NK-92 treated with Interleukin-12 subunit alpha and Interleukin-12 subunit beta, amount 100 ng/mL, for 24 hours (cell line): ENCODE measurements around the gene CHFR.
"Not testable (repeated sequence)": the region's sequence is repeated elsewhere in the genome, so short reads cannot be mapped to it uniquely, and the experiment has no call there.

Source experiments
- DNase-seq: peaks from one replicate; lab custom pipeline; 2025; lab: John Stamatoyannopoulos, UW

Gene CHFR

DNA sequence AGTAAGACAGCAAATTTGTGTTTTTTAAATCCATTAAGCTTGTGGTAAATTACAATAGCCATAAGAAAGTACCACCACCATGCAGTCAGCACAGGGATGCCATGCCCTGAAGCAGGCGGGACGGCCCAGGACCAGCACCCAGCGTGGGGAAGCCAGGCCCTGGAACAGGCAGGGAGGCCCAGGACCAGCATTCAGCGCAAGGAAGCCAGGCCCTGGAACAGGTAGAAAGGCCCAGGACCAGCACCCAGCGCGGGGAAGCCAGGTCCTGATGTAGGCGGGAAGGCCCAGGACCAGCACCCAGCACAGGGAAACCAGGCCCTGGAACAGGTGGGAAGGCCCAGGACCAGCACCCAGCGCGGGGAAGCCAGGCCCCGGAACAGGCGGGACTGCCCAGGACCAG, 13.2 kb downstream of the CHFR start:
- no peak for DNase-seq

GRCh38 chr12:132873724-132874123, 13.7 kb downstream of the CHFR start:
- no peak for DNase-seq

DNA sequence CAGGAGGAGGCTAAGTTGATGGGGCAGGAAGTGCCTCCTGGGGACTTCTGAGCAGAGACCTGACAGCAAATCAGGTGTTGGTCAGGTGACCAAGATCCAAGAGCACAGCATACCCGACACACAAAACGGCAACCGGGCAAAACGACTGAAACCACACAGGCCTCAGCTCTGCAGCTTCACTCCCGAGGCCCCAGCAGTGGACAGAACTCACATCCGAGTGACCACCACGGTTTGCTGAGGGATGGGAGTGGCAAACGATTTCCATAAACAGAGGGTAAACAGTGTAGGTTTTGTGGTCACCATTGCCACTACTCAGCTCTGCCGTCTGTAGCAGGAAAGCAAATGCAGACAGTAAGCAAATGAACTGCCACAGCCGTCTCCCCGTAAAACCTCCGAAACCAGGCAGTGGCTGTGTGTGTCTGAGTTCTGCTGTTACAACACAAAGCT, 14.4 kb downstream of the CHFR start:
- no peak for DNase-seq

DNA sequence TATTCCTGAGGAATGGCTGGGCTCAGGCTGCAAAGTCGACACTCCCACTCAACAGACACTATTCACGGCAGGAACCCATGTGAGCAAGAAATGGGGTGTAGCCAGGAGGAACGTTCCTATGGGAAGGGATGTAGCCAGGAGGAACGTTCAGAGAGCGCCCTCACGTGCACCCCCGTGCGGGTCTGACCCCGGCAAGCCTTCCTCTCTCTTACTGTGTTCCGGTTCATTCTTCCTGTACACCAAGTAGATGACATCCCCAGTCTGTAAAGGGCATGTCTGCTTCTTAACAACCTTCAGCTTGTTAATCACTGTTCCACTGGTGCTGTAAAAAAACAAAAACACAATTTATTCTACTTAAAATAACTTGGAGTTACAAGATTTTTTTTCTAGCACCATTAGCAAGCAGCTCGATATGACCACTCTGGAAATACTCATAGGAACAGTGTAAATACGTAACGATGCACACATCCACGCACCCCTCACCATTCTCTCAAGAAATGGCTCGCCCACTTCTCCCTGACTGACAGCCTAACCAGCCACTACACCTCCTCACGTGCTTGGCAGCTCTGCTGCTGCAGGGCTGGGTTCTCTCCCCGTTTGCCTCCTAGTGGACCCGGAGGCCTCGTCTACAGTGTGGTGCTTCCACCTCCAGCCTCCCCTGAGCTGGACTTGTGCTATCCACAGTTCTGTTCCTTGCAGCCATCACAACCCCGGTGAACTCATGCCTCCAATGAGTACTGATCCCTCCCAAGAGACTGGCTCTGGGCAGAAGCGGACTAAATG, 15.1 kb downstream of the CHFR start:
- no peak for DNase-seq

DNA sequence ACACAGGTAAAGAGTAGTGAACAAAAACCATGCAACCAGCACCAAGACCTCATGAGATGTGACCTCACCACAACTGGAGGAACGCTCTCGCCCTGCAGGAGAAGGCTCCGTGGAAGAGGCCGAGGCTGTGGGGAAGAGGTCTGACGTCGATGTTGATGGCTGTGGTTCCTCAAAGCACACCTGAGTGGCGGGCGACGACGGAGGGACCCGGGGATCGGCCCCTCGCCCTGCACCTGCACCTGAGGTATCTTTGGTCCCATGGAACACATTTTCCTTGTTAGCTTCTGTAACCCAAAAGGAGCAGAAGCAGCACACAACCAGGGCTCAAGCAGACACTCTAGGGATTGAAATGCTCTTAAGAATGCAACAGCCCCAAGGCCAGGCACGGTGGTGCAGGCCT, 17.9 kb downstream of the CHFR start:
- no peak for DNase-seq

GRCh38 chr12:132866251-132866828, 21.1 kb downstream of the CHFR start:
- DNase-seq, result no peak

DNA sequence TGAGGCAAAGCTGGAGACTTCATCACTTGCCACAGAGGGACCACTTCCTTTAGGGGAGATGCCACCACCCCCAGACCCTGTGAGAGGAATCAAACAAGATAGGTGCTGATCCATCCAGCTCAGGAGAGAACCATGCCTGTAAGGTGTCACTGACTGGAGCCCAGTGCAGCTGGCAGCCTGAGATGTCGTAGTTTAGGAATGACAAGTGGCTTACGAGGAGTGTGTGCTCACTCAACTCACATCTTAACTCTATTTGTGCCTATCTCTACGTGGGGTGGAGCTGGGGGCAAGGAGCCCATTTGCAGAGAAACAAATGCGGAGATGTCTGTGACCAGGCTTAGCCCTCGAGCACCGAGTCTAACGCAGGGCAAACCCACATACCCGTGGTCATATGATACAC, 25.8 kb downstream of the CHFR start:
- no peak for DNase-seq

- no peak for DNase-seq
These were observed 28.6 kb downstream of the CHFR start for GRCh38 chr12:132858718-132859266.

- not testable (repeated sequence) for DNase-seq
These were observed 30.4 kb downstream of the CHFR start for GRCh38 chr12:132857019-132857418.

GRCh38 chr12:132856581-132856980, 30.8 kb downstream of the CHFR start:
- no peak for DNase-seq

DNA sequence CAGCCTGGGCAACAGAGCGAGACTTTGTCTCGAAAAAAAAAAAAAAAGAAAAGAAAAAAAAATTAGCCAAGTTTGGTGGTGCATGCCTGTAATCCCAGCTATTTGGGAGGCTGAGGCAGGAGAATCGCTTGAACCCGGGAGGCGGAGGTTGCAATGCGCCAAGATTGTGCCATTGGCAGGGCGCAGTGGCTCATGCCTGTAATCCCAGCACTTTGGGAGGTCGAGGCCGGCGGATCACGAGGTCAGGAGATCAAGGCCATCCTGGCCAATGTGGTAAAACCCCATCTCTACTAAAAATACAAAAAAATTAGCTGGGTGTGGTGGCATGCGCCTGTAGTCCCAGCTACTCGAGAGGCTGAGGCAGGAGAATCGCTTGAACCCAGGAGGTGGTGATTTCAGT, 32.2 kb downstream of the CHFR start:
- DNase-seq, result not testable (repeated sequence)

GRCh38 chr12:132853285-132854092, 33.9 kb downstream of the CHFR start:
- no peak for DNase-seq

DNA sequence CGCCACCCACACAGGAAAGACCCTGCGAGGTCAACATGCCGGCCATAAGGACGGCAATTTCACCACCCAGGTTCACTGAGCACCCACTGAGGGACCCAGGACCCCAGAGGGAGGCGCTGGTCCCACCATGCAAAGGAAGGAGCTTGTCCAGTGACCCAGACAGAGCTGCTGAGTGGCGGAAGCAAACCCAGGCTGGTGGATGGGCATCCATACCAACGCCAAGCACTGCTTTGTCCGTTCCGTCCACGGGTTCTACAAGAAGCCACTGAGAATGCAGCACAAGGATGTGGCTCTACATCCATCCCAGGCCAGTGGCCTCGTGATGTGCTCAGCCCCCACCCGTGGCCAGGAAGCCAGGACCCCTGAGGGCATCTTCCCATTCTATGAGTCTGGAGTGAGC, 34.9 kb downstream of the CHFR start:
- no peak for DNase-seq

DNA sequence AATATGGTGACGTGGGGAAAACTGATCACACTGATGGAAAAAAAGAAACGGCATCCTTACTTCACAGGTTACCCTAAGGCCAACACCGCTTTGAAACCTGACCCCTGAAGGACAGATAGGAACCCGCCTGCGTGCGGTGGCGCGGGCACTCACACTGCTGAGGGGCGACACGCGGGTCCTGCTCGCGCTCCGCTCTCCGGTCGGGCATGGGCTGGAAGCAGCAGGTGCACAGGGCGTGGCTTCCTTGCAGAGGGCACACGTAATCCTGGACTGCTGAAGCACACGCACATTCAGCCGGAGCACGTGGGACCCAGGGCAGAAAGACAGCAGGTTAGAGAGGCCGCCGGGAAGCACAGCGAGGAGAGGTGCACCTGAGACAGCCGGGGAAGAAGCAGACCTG, 35.9 kb downstream of the CHFR start:
- DNase-seq, result no peak

DNA sequence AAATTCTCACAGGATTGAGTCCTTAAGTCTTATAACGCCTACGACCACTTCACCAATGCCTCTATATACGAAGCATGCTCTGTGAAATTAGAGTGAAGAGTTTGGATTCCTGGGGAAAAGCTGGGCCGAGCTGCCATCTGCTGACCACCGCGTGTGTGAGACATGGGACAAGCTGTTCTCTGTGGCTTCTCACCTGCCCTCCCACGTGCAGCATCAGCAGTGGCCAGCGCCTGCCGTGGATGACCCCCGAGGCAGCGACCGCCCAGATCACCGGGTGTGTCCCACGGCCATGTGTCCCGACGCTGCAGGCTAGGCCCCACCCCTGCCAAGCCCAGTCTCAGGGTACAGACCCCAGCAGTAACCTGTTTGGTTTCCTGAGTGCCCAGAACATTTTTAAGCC, 37.1 kb downstream of the CHFR start:
- no peak for DNase-seq

GRCh38 chr12:132848521-132848920, 38.9 kb downstream of the CHFR start:
- DNase-seq, result no peak

DNA sequence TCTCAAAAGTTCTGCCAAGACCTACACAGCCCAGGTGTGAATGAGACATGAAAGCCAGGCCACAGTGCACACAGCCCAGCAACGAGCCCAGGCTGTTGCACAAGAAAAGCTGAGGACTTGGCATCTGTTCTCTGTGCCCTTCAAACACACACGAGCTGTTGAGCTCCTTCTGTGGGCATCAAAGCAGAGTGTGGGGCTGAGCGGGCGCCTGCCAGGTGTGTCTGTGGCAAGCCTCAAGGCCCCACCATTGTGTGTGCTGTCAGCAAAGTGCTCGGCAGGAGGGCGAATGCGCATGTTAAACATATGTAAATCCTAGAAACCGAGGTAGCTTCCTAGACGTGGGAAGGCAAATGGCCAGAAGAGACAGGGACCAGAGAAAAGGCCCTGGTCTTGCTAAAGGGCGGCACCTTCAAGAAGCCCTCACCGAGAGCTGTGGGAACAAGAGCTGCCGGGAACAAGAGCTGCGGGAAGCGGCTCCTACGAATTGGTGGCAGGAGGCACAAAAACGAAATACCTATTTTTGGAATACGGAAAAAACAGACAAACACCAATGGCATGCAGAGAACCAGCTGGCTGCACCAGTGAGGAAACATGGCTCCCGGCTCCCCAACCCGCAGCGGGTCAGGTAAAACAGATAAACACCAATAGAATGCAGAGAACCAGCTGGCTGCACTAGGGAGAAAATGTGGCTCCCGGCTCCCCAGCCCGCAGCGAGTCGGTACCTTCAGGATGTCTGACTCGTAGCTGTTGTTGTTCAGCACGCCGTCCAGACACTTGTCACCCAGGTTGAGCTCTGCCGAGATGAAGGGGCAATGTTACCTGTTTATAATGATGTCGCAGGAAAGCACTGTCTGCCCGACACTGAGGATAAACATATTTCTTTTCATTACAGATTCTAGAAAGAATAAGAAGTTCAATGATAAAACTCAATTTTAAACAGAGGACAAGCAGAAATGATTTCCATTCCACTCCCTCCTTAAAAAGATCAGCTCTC, 39.7 kb downstream of the CHFR start:
- no peak for DNase-seq

GRCh38 chr12:132844681-132845080, 42.7 kb downstream of the CHFR start:
- not testable (repeated sequence) for DNase-seq

DNA sequence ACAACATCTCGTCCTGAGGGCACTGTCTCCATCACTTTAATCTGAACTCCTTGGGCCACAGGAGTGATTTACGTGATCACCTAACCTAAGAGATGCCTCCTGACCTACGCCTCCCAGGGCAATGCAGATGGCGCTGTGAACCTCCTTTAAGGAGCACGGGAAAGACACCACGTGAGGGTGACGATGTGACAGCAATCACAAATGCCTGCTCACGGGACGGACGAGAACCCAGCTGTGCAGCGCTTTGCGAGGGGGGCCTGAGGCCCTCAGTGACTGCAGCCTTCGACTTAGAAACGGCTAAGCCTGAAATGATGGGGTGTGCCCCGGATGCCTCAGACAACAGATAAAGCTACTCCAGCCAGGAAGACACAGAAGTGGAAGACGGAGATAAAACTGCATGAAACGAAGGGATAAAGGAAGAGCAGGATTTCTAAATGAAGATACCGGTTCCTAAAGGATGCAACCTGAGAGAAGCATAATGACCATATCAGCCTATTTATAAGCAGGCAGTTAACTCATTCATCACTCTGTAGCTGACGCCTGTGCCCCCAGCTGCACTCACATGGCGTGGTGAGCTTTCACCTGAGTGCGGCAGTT, 44.9 kb downstream of the CHFR start:
- DNase-seq, result no peak

- DNase-seq, result no peak
These were observed 46.3 kb downstream of the CHFR start for GRCh38 chr12:132841151-132841550.

GRCh38 chr12:132840536-132840935, 46.9 kb downstream of the CHFR start:
- DNase-seq, result no peak
